GM12865 (cell line): ENCODE measurements around the gene ZNF35.
"Not testable (repeated sequence)": the region's sequence is repeated elsewhere in the genome, so short reads cannot be mapped to it uniquely, and the experiment has no call there.

Experiments
- DNase-seq: peaks from one replicate; pipeline ENCODE4 v3.0.0; 2010; ENCODE audit warnings: low read depth
- H3K4me3 ChIP-seq: 2 replicates; pipeline ENCODE4 v1.5.1; 2011; ENCODE audit warnings: mild to moderate bottlenecking, low read depth, low read length, control low read depth
- CTCF ChIP-seq: IDR thresholded peaks from 2 replicates; pipeline ENCODE4 v1.5.1; 2011; ENCODE audit warnings: low read length, control low read depth, low read depth, inconsistent platforms; ENCODE audit not compliant: insufficient read depth; ENCODE audit errors: missing control alignments

The ZNF35 gene

GRCh38 chr3:44661189-44661588, 12.7 kb downstream of the ZNF35 start:
- no peak overlapping the region for H3K4me3 ChIP-seq
- DNase-seq, result no peak
- TF ChIP-seq CTCF, result no peak

- DNase-seq, result no peak
- no peak overlapping the region for H3K4me3 ChIP-seq
- no peak for TF ChIP-seq CTCF
Observed at GRCh38 chr3:44665173-44665572, 16.6 kb downstream of the ZNF35 start.

- TF ChIP-seq CTCF, result no peak
- no peak for DNase-seq
- no peak overlapping the region for H3K4me3 ChIP-seq
Observed at GRCh38 chr3:44666346-44666745, 17.8 kb downstream of the ZNF35 start.

GRCh38 chr3:44669760-44670159, 21.2 kb downstream of the ZNF35 start:
- no peak for DNase-seq
- no peak for TF ChIP-seq CTCF
- no peak overlapping the region for H3K4me3 ChIP-seq

GRCh38 chr3:44673466-44673865, 24.9 kb downstream of the ZNF35 start:
- not testable (repeated sequence) for DNase-seq

GRCh38 chr3:44674211-44674610, 25.7 kb downstream of the ZNF35 start:
- no peak for TF ChIP-seq CTCF

More at GRCh38 chr3:44673466-44673865, 24.9 kb downstream of the ZNF35 start:
- H3K4me3 ChIP-seq, result not testable (repeated sequence)

GRCh38 chr3:44678480-44679116, 30.1 kb downstream of the ZNF35 start:
- no peak for TF ChIP-seq CTCF
- DNase-seq, result no peak
- H3K4me3 ChIP-seq, result no peak overlapping the region

More at GRCh38 chr3:44674211-44674610, 25.7 kb downstream of the ZNF35 start:
- no peak overlapping the region for H3K4me3 ChIP-seq
- DNase-seq, result no peak
